WTC11 (cell line): ENCODE measurements around the gene TMBIM6. TPM values are rescaled to one million over a fixed set of nuclear protein-coding genes. Genes with fewer than 3 reads are reported as not detected.
"Not testable (repeated sequence)": the region's sequence is repeated elsewhere in the genome, so short reads cannot be mapped to it uniquely, and the experiment has no call there.

Experiments
- ATAC-seq: fragments of 200-7000 bp; cut with Tn5 transposase; 2 replicates; pipeline ENCODE4 v1.10.0; 2021; ENCODE audit warnings: mild to moderate bottlenecking, moderate library complexity
- CTCF ChIA-PET: fragments of 300-600 bp; sonication (Branson Sonifier 250); formaldehyde crosslinking; loops from one replicate; lab custom pipeline; 2021; ENCODE audit warnings: antibody characterized with exemption; lab: Charles Lee
- POLR2A ChIA-PET: fragments of 350-600 bp; sonication (Branson Sonifier 250); formaldehyde crosslinking; loops from one replicate; lab custom pipeline; 2021; ENCODE audit warnings: antibody characterized with exemption; lab: Charles Lee
- DNase-seq: peaks from one replicate; pipeline ENCODE4 v3.0.0; 2021; ENCODE audit warnings: low spot score
- H3K27ac Mint-ChIP-seq: 2 replicates; pipeline ENCODE4 v1.8.0; 2021; ENCODE audit warnings: mixed read lengths
- H3K27me3 Mint-ChIP-seq: 2 replicates; pipeline ENCODE4 v1.8.0; 2021; ENCODE audit warnings: low read depth, mild to moderate bottlenecking, moderate library complexity, mixed read lengths
- H3K36me3 Mint-ChIP-seq: 2 replicates; pipeline ENCODE4 v1.8.0; 2021; ENCODE audit warnings: mixed read lengths
- H3K4me1 Mint-ChIP-seq: 2 replicates; pipeline ENCODE4 v1.8.0; 2022; ENCODE audit warnings: mixed read lengths
- H3K4me3 Mint-ChIP-seq: 2 replicates; pipeline ENCODE4 v1.8.0; 2021; ENCODE audit warnings: mild to moderate bottlenecking, moderate library complexity, mixed read lengths
- H3K9me3 Mint-ChIP-seq: 2 replicates; pipeline ENCODE4 v1.8.0; 2021; ENCODE audit warnings: mixed read lengths
- CREM ChIP-seq: sonication (generic); formaldehyde crosslinking; IDR thresholded peaks from 2 replicates; pipeline ENCODE4 v1.8.1; 2022; ENCODE audit warnings: mild to moderate bottlenecking, missing genetic modification reagents, moderate library complexity
- EMX1 ChIP-seq: fragments of 250-450 bp; sonication (Bioruptor Pico); IDR thresholded peaks from 2 replicates; pipeline ENCODE4 v1.8.0; 2021; ENCODE audit warnings: mild to moderate bottlenecking
- FOXJ3 ChIP-seq: sonication (generic); formaldehyde crosslinking; IDR thresholded peaks from 2 replicates; pipeline ENCODE4 v1.9.0; 2021; ENCODE audit warnings: missing genetic modification reagents, mild to moderate bottlenecking, borderline replicate concordance
- GABPB1 ChIP-seq: sonication (generic); formaldehyde crosslinking; IDR thresholded peaks from 2 replicates; pipeline ENCODE4 v1.8.1; 2023; ENCODE audit warnings: mild to moderate bottlenecking, missing genetic modification reagents
- IRF1 ChIP-seq: sonication (generic); formaldehyde crosslinking; IDR thresholded peaks from 2 replicates; pipeline ENCODE4 v1.8.0; 2023; ENCODE audit warnings: missing genetic modification reagents
- IRF2 ChIP-seq: sonication (generic); formaldehyde crosslinking; IDR thresholded peaks from 2 replicates; pipeline ENCODE4 v1.8.0; 2022; ENCODE audit warnings: low read depth, missing genetic modification reagents, borderline replicate concordance
- JUN ChIP-seq: sonication (generic); formaldehyde crosslinking; IDR thresholded peaks from 2 replicates; pipeline ENCODE4 v1.8.0; 2023; ENCODE audit warnings: mild to moderate bottlenecking, missing genetic modification reagents
- MLX ChIP-seq: sonication (generic); formaldehyde crosslinking; IDR thresholded peaks from 2 replicates; pipeline ENCODE4 v1.8.1; 2023; ENCODE audit warnings: mild to moderate bottlenecking, missing genetic modification reagents, moderate library complexity
- MXD4 ChIP-seq: fragments of 250-450 bp; sonication (Bioruptor Pico); IDR thresholded peaks from 2 replicates; pipeline ENCODE4 v1.8.0; 2021; ENCODE audit warnings: mild to moderate bottlenecking, moderate library complexity, borderline replicate concordance
- OVOL2 ChIP-seq: fragments of 250-450 bp; sonication (Bioruptor Pico); IDR thresholded peaks from 2 replicates; pipeline ENCODE4 v1.9.0; 2021; ENCODE audit warnings: mild to moderate bottlenecking, borderline replicate concordance
- RELA ChIP-seq: sonication (generic); formaldehyde crosslinking; IDR thresholded peaks from 2 replicates; pipeline ENCODE4 v1.8.1; 2022; ENCODE audit warnings: missing genetic modification reagents, mild to moderate bottlenecking, borderline replicate concordance
- SP1 ChIP-seq: sonication (generic); formaldehyde crosslinking; conservative IDR thresholded peaks from 2 replicates; pipeline ENCODE4 v1.8.1; 2022; ENCODE audit warnings: missing genetic modification reagents
- TEAD1 ChIP-seq: sonication (generic); formaldehyde crosslinking; IDR thresholded peaks from 2 replicates; pipeline ENCODE4 v1.8.0; 2022; ENCODE audit warnings: mild to moderate bottlenecking, missing genetic modification reagents
- TP53 ChIP-seq: sonication (generic); formaldehyde crosslinking; IDR thresholded peaks from 2 replicates; pipeline ENCODE4 v1.8.1; 2023; ENCODE audit warnings: mild to moderate bottlenecking, missing genetic modification reagents
- USF1 ChIP-seq: sonication (generic); formaldehyde crosslinking; IDR thresholded peaks from 2 replicates; pipeline ENCODE4 v1.8.0; 2022; ENCODE audit warnings: mild to moderate bottlenecking, missing genetic modification reagents
- ZBTB21 ChIP-seq: sonication (generic); formaldehyde crosslinking; IDR thresholded peaks from 2 replicates; pipeline ENCODE4 v1.8.1; 2023; ENCODE audit warnings: mild to moderate bottlenecking, missing genetic modification reagents, borderline replicate concordance
- ZBTB43 ChIP-seq: sonication (generic); formaldehyde crosslinking; IDR thresholded peaks from 2 replicates; pipeline ENCODE4 v1.8.1; 2023; ENCODE audit warnings: mild to moderate bottlenecking, missing genetic modification reagents
- ZNF219 ChIP-seq: sonication (generic); formaldehyde crosslinking; IDR thresholded peaks from 2 replicates; pipeline ENCODE4 v1.8.0; 2023; ENCODE audit warnings: missing genetic modification reagents, mild to moderate bottlenecking, borderline replicate concordance
- ZNF232 ChIP-seq: sonication (generic); formaldehyde crosslinking; IDR thresholded peaks from 2 replicates; pipeline ENCODE4 v1.8.0; 2022; ENCODE audit warnings: mild to moderate bottlenecking, missing genetic modification reagents
- ZNF425 ChIP-seq: fragments of 250-450 bp; sonication (Bioruptor Pico); conservative IDR thresholded peaks from 2 replicates; pipeline ENCODE4 v1.9.0; 2021; ENCODE audit warnings: mild to moderate bottlenecking
- total RNA-seq: library from RNA; stranded (reverse); gene quantifications from 3 replicates; pipeline ENCODE4 v1.2.3, GENCODE V29; 2021

Gene TMBIM6
- total RNA-seq, 1 experiment from 2014 or later, result 402 TPM

GRCh38 chr12:49708851-49709250 is 32.5 kb upstream of the TMBIM6 start:
- Mint-ChIP-seq H3K9me3 (peaks cover 3% of the 10 kb centered on the region; the same call in 1 of the 2 replicates), H3K27ac (no peak overlapping the region), H3K36me3 (no peaks in the 10 kb centered on the region), H3K27me3 (peaks cover 45% of the 10 kb centered on the region)
- POLR2A ChIA-PET, result no interaction called here
- ATAC-seq, result no peak
- DNase-seq, result no peak
- CTCF ChIA-PET, result interaction anchor here (1.1 to 4.8 kb wide), 3 partner anchors 32 to 72 kb away, joined by 3 to 19 read pairs (median 10); partner anchors contain the start of gene TMBIM6
- TF ChIP-seq FOXJ3 (CRISPR knock-in tag) (no peak), EMX1 (CRISPR knock-in tag) (no peak), CREM (CRISPR knock-in tag) (no peak), USF1 (no peak), ZNF425 (no peak), ZNF219 (CRISPR knock-in tag) (no peak), ZBTB21 (CRISPR knock-in tag) (no peak), IRF1 (no peak), TP53 (no peak), ZNF232 (CRISPR knock-in tag) (no peak), RELA (no peak), JUN (no peak), IRF2 (CRISPR knock-in tag) (no peak), GABPB1 (no peak), OVOL2 (no peak), MLX (CRISPR knock-in tag) (no peak), TEAD1 (CRISPR knock-in tag) (no peak), SP1 (no peak), MXD4 (CRISPR knock-in tag) (no peak), ZBTB43 (CRISPR knock-in tag) (no peak)
- TF ChIP-seq, all 79 proteins: peak for 0
- no peak overlapping the region for H3K4me3 Mint-ChIP-seq
- peaks cover 23% of the 10 kb centered on the region for H3K4me1 Mint-ChIP-seq

- H3K4me1 Mint-ChIP-seq, H3K36me3 Mint-ChIP-seq, H3K27ac Mint-ChIP-seq, POLR2A ChIA-PET, H3K4me3 Mint-ChIP-seq, H3K9me3 Mint-ChIP-seq, ATAC-seq, DNase-seq: not testable (repeated sequence)
- CTCF ChIA-PET, result interaction anchor here (1.0 kb wide), 1 partner anchor 27 kb away, joined by 4 read pairs; the partner anchor contains the start of gene TMBIM6
- peaks cover 35% of the 10 kb centered on the region for H3K27me3 Mint-ChIP-seq
Observed at GRCh38 chr12:49713952-49714351, 27.4 kb upstream of the TMBIM6 start.
